Stomach (tissue), 9 donors: ENCODE data around the gene SESN1. TPM values are rescaled to one million over a fixed set of nuclear protein-coding genes. Genes with fewer than 3 reads are reported as not detected.
A peak's percentile ranks its signal among the peaks of the same experiment; 100 is the strongest.

Source experiments
- DNase-seq, 2 donors: peaks; one replicate each; pipeline versions ENCODE4 v3.0.0 to v3.0.0-alpha.2; 2013 to 2019
- H3K27ac ChIP-seq, 5 donors: fragments of 200-600 bp in 4 of 5; sonication (generic) in 4 of 5; one replicate each; pipeline ENCODE4 v1.5.1; 2013 to 2019; ENCODE audit warnings: mild to moderate bottlenecking in 1 of 5, moderate library complexity in 1 of 5
- H3K27me3 ChIP-seq, 3 donors: fragments of 200-600 bp; sonication (generic); one replicate each; pipeline ENCODE4 v1.5.1; 2017 to 2019; ENCODE audit warnings: mixed run types in 1 of 3
- H3K36me3 ChIP-seq, 4 donors: fragments of 200-600 bp; sonication (generic); 1 replicate in 3 of 4; 2 replicates in 1 of 4; pipeline ENCODE4 v1.5.1; 2016 to 2019
- H3K4me1 ChIP-seq, 4 donors: fragments of 200-600 bp; sonication (generic); one replicate each; pipeline ENCODE4 v1.5.1; 2016 to 2019
- H3K4me3 ChIP-seq, 4 donors: fragments of 200-600 bp; sonication (generic) in 3 of 4; one replicate each; pipeline ENCODE4 v1.5.1; 2016 to 2019; ENCODE audit warnings: mild to moderate bottlenecking in 1 of 4
- H3K9me3 ChIP-seq, 4 donors: fragments of 200-600 bp; sonication (generic); one replicate each; pipeline ENCODE4 v1.5.1; 2016 to 2019
- CTCF ChIP-seq, 7 experiments: fragments of 450-650 bp in 4 of 7; fragments of 200-600 bp in 3 of 7; sonication (generic) in 3 of 7; IDR thresholded peaks; one replicate each; pipeline ENCODE4 v1.5.1; 2016 to 2019; ENCODE audit warnings: antibody characterized with exemption in 7 of 7, control low read depth in 2 of 7, mild to moderate bottlenecking in 1 of 7
- EP300 ChIP-seq: sonication (generic); formaldehyde crosslinking; IDR thresholded peaks from one replicate; pipeline ENCODE4 v1.6.1; 2017; ENCODE audit warnings: antibody characterized with exemption
- POLR2A ChIP-seq, 4 donors: fragments of 450-650 bp; IDR thresholded peaks; one replicate each; pipeline ENCODE4 v1.6.1; 2016; ENCODE audit warnings: antibody characterized with exemption in 4 of 4, control low read depth in 2 of 4, mild to moderate bottlenecking in 1 of 4, moderate library complexity in 1 of 4
- POLR2AphosphoS5 ChIP-seq, 3 donors: sonication (generic); formaldehyde crosslinking; IDR thresholded peaks; one replicate each; pipeline ENCODE4 v1.6.1; 2016; ENCODE audit warnings: antibody characterized with exemption in 3 of 3
- WGBS, 5 donors: extraction: QIAGEN DNeasy Blood & Tissue Kit in 3 of 5; methylation state at CpG; one replicate each; pipeline versions ENCODE4 v1.1.5 to v1.1.7; 2013 to 2018; 5-methylcytosine and 5-hydroxymethylcytosine counted together
- intact Hi-C: fragments of 100-400 bp; cut with DNase I; formaldehyde crosslinking; loops from one replicate; pipeline ENCODE4 v1.15.1; 2023; ENCODE audit warnings: low total_unique reads
- polyA plus RNA-seq, 3 donors: library from polyadenylated mRNA; stranded (reverse); fragments of 200-250 nt; gene quantifications; one replicate each; pipeline ENCODE4 v1.2.3, GENCODE V29; 2013
- total RNA-seq, 5 donors: library from RNA; depleted of rRNA; stranded (reverse); fragments of >200 nt; gene quantifications; one replicate each; pipeline versions ENCODE4 v1.1.0 to v1.2.3, GENCODE V29; 2014 to 2016
- donor health status: healthy with polysubstance abuse.
- donor health status: Bipolar disorder and iron deficiency.
- donor health status: healthy.

Gene SESN1
- total and polyA plus RNA-seq, 8 donors = 11.0 to 201 (median 33.3) TPM

DNA sequence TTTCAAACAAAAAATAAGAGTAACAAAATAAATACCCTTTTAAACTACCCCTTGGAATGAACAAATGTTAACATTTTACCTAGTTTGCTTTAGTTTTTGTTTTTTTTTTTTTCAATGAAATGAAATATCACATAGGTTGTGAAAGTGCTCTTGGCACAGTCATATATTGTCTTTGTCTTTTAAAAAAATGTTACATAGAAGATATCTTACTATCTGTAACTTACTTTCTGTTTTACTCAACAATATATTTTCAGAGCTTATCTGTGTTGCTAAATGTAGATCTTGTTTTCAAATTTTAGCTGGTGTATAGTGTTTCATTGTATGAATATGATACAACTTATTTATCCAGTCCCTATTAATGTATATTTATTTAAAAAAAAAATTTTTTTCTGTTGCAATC, 9.3 kb upstream of the SESN1 start:
- DNase-seq = no peak
- H3K9me3 ChIP-seq = no peaks in the 10 kb centered on the region
- no peak overlapping the region for H3K27ac ChIP-seq
- intact Hi-C loops = no loop called here
- peaks cover 0 to 13% (median 4%) of the 10 kb centered on the region in 4 donors for H3K36me3 ChIP-seq
- H3K4me1 ChIP-seq = no peaks in the 10 kb centered on the region
- TF ChIP-seq POLR2AphosphoS5 (IDR thresholded peaks at IDR 0.05) = no peak
- no peaks in the 10 kb centered on the region for H3K27me3 ChIP-seq
- H3K4me3 ChIP-seq = no peak overlapping the region

DNA sequence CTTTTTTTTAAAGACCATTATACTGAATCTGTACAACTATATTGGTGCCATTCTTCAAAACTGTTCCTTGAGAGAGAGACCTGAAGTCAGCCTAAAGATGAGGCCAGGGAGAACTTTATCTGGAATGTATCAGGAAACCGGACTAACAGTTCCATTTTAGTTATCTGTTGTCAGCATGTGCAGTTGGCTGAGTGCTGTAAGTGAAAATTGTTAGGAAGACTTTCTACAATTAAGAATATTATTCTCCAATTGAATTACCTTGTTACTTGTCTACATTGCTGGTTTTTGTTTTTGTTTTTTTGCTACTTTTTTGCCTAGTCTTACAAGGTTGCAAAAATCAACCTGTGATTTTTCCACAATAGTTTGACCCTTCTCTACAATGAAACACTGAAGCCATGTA, 8.1 kb upstream of the SESN1 start:
- WGBS, 5 donors = 36 to 61% (median 43%) methylated on average over 1 of the region's 1 CpG
- Histone ChIP-seq H3K4me1 (no peaks in the 10 kb centered on the region), H3K27ac (no peak overlapping the region), H3K27me3 (no peaks in the 10 kb centered on the region), H3K4me3 (no peak overlapping the region), H3K36me3 (peaks cover 0 to 13% (median 4%) of the 10 kb centered on the region in 4 donors), H3K9me3 (no peaks in the 10 kb centered on the region)
- DNase-seq = no peak
- intact Hi-C loops = no loop called here
- TF ChIP-seq EP300 = no peak
- no peak for TF ChIP-seq POLR2AphosphoS5 (IDR thresholded peaks at IDR 0.05)
- no peak for TF ChIP-seq CTCF (IDR thresholded peaks at IDR 0.05)
- no peak for TF ChIP-seq POLR2A (IDR thresholded peaks at IDR 0.05)

GRCh38 chr6:109097661-109098060, 3.0 kb upstream of the SESN1 start:
- no peaks in the 10 kb centered on the region for H3K27me3 ChIP-seq
- H3K9me3 ChIP-seq = no peaks in the 10 kb centered on the region
- no peak for DNase-seq
- H3K4me1 ChIP-seq = peaks cover 0 to 27% (median 11%) of the 10 kb centered on the region in 4 donors
- intact Hi-C loops = no loop called here
- H3K4me3 ChIP-seq = no peak overlapping the region
- H3K27ac ChIP-seq = no peak overlapping the region
- H3K36me3 ChIP-seq = peaks cover 0 to 13% (median 4%) of the 10 kb centered on the region in 4 donors
- TF ChIP-seq CTCF (IDR thresholded peaks at IDR 0.05) = no peak
- TF ChIP-seq POLR2AphosphoS5 (IDR thresholded peaks at IDR 0.05) = no peak
- TF ChIP-seq POLR2A (IDR thresholded peaks at IDR 0.05) = no peak
- no peak for TF ChIP-seq EP300
- WGBS, 5 donors = 94 to 100% (median 100%) methylated on average over 1 of the region's 1 CpG

GRCh38 chr6:109096208-109096607, 1.6 kb upstream of the SESN1 start:
- intact Hi-C loops = no loop called here
- peaks cover 13 to 42% (median 23%) of the 10 kb centered on the region in 4 donors for H3K4me1 ChIP-seq
- H3K36me3 ChIP-seq = peaks cover 0 to 8% (median 0%) of the 10 kb centered on the region in 4 donors
- peak overlapping the region; percentile 60 to 75 (median 68) for H3K4me3 ChIP-seq
- peak overlapping the region in 4 of 5 donors; percentile 97 to 99 (median 98) for H3K27ac ChIP-seq
- 39 to 52% (median 45%) methylated on average over 6 of the region's 6 CpGs for WGBS, 5 donors
- DNase-seq = no peak
- H3K9me3 ChIP-seq = no peaks in the 10 kb centered on the region
- H3K27me3 ChIP-seq = no peaks in the 10 kb centered on the region
- TF ChIP-seq POLR2A (IDR thresholded peaks at IDR 0.05) (no peak), EP300 (no peak), CTCF (IDR thresholded peaks at IDR 0.05) (no peak), POLR2AphosphoS5 (IDR thresholded peaks at IDR 0.05) (no peak)

DNA sequence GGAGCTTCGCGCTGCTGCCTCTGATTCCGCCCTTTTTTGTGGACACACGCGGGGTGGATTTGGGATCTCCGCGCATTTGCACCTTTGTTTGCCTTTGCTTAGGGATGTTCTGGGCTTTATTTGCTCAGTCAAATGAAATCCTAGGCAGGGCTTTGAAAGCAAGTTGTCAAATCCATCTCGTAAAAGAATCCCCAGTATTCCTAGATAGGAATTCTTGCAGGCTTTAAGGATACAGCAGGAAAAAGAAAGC, 1.1 kb upstream of the SESN1 start:
- WGBS, 5 donors = 0 to 1% (median 1%) methylated on average over 8 of the region's 8 CpGs
- H3K27ac ChIP-seq = peak overlapping the region; percentile 97 to 100 (median 99)
- H3K4me1 ChIP-seq = peaks cover 14 to 46% (median 26%) of the 10 kb centered on the region in 4 donors
- H3K4me3 ChIP-seq = peak overlapping the region; percentile 60 to 75 (median 68)
- TF ChIP-seq POLR2AphosphoS5 (IDR thresholded peaks at IDR 0.05) (no peak), CTCF (IDR thresholded peaks at IDR 0.05) (no peak), POLR2A (IDR thresholded peaks at IDR 0.05) (no peak), EP300 (no peak)
- intact Hi-C loops = no loop called here
- peaks cover 0 to 4% (median 0%) of the 10 kb centered on the region in 4 donors for H3K36me3 ChIP-seq
- no peak for DNase-seq
- no peaks in the 10 kb centered on the region for H3K27me3 ChIP-seq
- no peaks in the 10 kb centered on the region for H3K9me3 ChIP-seq
